Mucosa of stomach (tissue), 1 donor: ENCODE results near the gene KIF4B.
"Not testable (repeated sequence)": the region's sequence is repeated elsewhere in the genome, so short reads cannot be mapped to it uniquely, and the experiment has no call there.

ENCODE experiments used
- H3K27me3 ChIP-seq: one replicate; pipeline ENCODE4 v1.7.0; 2013; ENCODE audit warnings: mild to moderate bottlenecking, low read length; ENCODE audit not compliant: control insufficient read depth, insufficient read depth
- H3K36me3 ChIP-seq: one replicate; pipeline ENCODE4 v1.7.0; 2013; ENCODE audit warnings: low read length; ENCODE audit not compliant: control insufficient read depth, insufficient read depth
- H3K4me1 ChIP-seq: one replicate; pipeline ENCODE4 v1.7.0; 2013; ENCODE audit warnings: mild to moderate bottlenecking, low read length; ENCODE audit not compliant: control insufficient read depth, insufficient read depth
- H3K4me3 ChIP-seq: one replicate; pipeline ENCODE4 v1.7.0; 2013; ENCODE audit warnings: low read length
- H3K9ac ChIP-seq: one replicate; pipeline ENCODE4 v1.7.0; 2013; ENCODE audit warnings: mild to moderate bottlenecking, low read length, moderate library complexity
- H3K9me3 ChIP-seq: one replicate; pipeline ENCODE4 v1.7.0; 2013; ENCODE audit warnings: mild to moderate bottlenecking, low read length, moderate library complexity; ENCODE audit not compliant: control insufficient read depth
- donor health status: Pancreatic carcinoma.

Gene KIF4B

GRCh38 chr5:155013526-155013925, at the start of gene KIF4B:
Gene KIF4B, plus strand, starts transcription at chr5:155013755. Its CDS starts 105 bp downstream, at chr5:155013860.
- H3K9ac ChIP-seq = no peak within 1 kb of the TSS
- H3K36me3 ChIP-seq = no peaks in the 10 kb centered on the region
- H3K27me3 ChIP-seq = no peaks in the 10 kb centered on the region
- no peaks in the 10 kb centered on the region for H3K4me1 ChIP-seq
- no peak within 1 kb of the TSS for H3K4me3 ChIP-seq
- H3K9me3 ChIP-seq = no peaks in the 10 kb centered on the region

DNA sequence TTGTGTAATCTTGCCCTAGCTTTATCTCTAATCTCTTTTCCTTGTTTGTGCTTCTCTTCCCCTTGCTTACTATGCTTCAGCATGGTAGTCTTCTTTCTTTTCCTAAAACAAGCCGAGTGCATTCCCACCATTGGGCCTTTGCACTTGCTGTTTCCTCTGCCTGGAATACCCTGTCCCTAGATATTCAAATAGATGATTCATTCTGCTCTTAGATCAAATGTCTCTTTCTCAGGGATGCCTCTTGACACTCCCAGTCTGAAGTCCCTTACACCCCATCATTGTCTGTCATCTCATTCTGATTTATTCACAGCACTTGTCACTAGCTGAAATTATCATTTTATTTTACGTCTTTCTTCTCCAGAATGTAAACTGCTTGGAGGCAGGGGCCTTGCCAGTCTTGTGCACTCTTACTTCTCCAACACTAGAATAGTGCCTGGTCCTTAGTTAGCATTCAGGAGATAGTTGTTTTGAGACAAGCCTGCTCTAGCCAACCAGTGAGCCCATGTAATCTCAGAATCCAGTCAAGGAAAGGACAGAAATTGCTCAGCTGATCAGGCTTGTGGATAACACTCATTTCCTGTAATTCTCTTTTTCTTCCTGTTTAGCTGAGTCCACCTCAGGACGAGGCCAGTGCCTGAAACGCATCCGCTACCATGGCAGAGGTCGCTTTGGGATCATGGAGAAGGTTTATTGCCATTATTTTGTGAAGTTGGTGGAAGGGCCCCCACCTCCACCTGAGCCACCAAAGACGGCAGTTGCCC, 47.3 kb upstream of the KIF4B start:
- Histone ChIP-seq H3K36me3 (no peaks in the 10 kb centered on the region), H3K27me3 (no peaks in the 10 kb centered on the region), H3K4me1 (no peaks in the 10 kb centered on the region), H3K4me3 (no peak overlapping the region), H3K9me3 (no peaks in the 10 kb centered on the region), H3K9ac (no peak overlapping the region)

DNA sequence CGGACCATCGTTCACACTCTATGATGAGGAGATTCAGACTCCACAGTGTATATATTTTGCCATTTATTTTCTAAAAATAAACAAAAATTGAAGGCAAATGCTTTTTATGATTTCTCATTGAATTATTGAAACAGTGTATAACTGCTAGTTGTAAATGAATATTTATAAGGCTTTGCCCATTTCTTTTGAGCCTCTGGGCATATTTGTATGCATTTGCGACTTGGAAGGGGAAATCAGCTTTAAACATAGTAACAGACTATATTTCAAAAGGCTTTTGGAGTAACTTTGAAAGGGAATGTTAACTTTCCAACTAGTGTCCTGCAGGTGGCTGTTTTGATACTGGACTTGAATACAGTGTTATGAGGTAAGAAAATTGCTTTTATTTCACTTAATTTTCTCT, 46.7 kb upstream of the KIF4B start:
- Histone ChIP-seq H3K9me3 (no peaks in the 10 kb centered on the region), H3K4me3 (no peak overlapping the region), H3K9ac (no peak overlapping the region), H3K4me1 (no peaks in the 10 kb centered on the region), H3K27me3 (no peaks in the 10 kb centered on the region), H3K36me3 (no peaks in the 10 kb centered on the region)

GRCh38 chr5:154967421-154968024, 46.0 kb upstream of the KIF4B start:
- Histone ChIP-seq H3K27me3 (no peaks in the 10 kb centered on the region), H3K4me1 (no peaks in the 10 kb centered on the region), H3K4me3 (no peak overlapping the region), H3K36me3 (no peaks in the 10 kb centered on the region), H3K9ac (no peak overlapping the region), H3K9me3 (no peaks in the 10 kb centered on the region)

GRCh38 chr5:154968953-154969352, 44.6 kb upstream of the KIF4B start:
- no peaks in the 10 kb centered on the region for H3K36me3 ChIP-seq
- no peak overlapping the region for H3K9ac ChIP-seq
- no peak overlapping the region for H3K4me3 ChIP-seq
- H3K4me1 ChIP-seq = no peaks in the 10 kb centered on the region
- no peaks in the 10 kb centered on the region for H3K27me3 ChIP-seq
- no peaks in the 10 kb centered on the region for H3K9me3 ChIP-seq

- H3K4me3 ChIP-seq = no peak overlapping the region
- no peak overlapping the region for H3K9ac ChIP-seq
Observed at GRCh38 chr5:154970759-154971158, 42.8 kb upstream of the KIF4B start.

GRCh38 chr5:154971501-154971900, 42.1 kb upstream of the KIF4B start:
- Histone ChIP-seq H3K9me3 (no peaks in the 10 kb centered on the region), H3K4me3 (no peak overlapping the region), H3K27me3 (no peaks in the 10 kb centered on the region), H3K4me1 (no peaks in the 10 kb centered on the region), H3K36me3 (no peaks in the 10 kb centered on the region), H3K9ac (no peak overlapping the region)

More at GRCh38 chr5:154970759-154971158, 42.8 kb upstream of the KIF4B start:
- Histone ChIP-seq H3K9me3 (no peaks in the 10 kb centered on the region), H3K36me3 (no peaks in the 10 kb centered on the region), H3K27me3 (no peaks in the 10 kb centered on the region), H3K4me1 (no peaks in the 10 kb centered on the region)

DNA sequence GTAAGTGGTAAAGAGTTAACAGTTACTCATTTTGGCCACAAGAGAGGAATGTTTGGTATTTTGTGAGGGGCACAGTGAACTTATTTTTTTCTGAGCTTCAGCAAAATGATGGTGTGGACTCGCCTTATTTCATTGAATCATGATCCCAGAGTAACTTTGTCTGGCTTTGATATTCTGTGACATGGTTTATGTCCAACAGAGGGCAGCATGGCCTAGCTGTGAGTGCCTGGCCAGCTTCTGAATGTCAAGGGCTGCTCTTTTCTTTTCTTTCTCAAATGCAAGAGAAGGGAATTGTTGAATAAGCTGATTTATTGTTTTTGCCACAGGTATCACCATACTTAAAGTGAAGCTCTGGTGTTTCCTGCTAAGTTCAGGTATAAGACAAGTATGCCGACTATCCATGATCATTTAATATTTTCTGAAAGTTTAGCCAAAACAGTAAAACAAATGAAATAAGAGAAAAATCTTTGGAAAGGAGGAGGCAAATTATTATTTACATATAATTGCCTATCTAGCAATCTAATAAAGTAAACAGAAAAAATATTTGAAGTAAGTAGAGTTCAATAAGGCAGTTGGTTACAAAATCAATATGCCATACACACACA, 41.0 kb upstream of the KIF4B start:
- Histone ChIP-seq H3K27me3 (no peaks in the 10 kb centered on the region), H3K9ac (no peak overlapping the region), H3K9me3 (no peaks in the 10 kb centered on the region), H3K4me1 (no peaks in the 10 kb centered on the region), H3K4me3 (no peak overlapping the region), H3K36me3 (no peaks in the 10 kb centered on the region)

DNA sequence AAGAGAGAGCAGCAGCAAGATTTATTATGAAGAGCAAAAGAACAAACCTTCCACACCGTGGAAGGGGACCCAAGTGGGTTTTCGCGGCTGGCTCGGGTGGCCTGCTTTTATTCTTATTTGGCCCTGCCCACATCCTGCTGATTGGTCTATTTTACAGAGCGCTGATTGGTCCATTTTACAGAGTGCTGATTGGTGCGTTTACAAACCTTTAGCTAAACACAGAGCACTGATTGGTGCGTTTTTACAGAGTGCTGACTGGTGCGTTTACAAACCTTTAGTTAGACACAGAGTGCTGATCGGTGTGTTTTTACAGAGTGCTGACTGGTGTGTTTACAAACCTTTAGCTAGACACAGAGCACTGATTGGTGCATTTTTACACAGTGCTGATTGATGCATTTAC, 37.5 kb upstream of the KIF4B start:
- H3K4me3 ChIP-seq, H3K9ac ChIP-seq, H3K4me1 ChIP-seq, H3K36me3 ChIP-seq, H3K27me3 ChIP-seq, H3K9me3 ChIP-seq: not testable (repeated sequence)

DNA sequence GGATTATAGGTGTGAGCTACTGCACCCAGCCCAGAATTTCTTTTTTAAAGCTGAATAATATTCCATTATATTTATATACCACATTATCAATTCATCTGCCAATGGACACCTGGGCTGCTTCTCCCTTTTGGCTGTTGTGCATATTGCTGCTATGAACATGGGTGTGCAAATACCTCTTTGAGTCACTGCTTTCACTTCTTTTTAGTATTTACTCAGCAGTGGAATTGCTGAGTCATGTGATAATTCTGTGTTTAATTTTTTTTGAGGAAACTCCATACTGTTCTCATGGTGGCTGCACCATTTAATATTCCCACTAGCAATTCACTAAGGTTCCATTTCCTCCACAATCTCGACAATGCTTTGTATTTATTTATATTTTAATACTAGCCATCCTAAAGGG, 36.1 kb upstream of the KIF4B start:
- H3K4me3 ChIP-seq = no peak overlapping the region
- no peaks in the 10 kb centered on the region for H3K9me3 ChIP-seq
- no peaks in the 10 kb centered on the region for H3K4me1 ChIP-seq
- H3K36me3 ChIP-seq = no peaks in the 10 kb centered on the region
- H3K9ac ChIP-seq = no peak overlapping the region
- no peaks in the 10 kb centered on the region for H3K27me3 ChIP-seq

- H3K4me1 ChIP-seq, H3K36me3 ChIP-seq, H3K27me3 ChIP-seq, H3K4me3 ChIP-seq, H3K9ac ChIP-seq, H3K9me3 ChIP-seq: not testable (repeated sequence)
Observed at GRCh38 chr5:154978294-154978693, 35.3 kb upstream of the KIF4B start.

DNA sequence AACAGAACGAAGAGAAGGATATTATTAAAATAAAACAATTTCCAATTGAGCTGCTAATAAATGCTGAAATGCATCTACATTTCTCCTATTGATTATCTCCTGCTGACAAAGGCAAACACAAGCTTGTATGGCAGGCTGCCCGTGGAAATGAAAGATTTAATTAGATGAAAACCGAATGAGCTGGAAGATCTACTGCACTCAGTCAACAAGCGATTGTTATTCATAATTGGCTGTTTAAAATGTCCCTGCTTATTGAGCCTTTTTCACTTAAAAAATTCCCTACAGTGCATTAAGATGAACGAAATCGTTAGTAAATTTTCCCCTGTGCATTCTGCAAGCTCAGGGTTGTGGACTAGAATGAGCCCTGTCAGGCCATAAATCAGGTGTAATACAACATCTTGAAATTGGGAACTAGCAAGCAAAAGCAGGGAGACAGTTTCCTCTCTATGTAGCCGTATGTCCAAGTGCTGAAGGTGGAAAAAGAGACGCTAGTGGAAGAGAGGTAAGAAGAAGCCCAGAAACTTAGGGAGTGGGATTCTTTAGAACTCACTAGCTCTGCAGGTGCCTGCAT, 28.5 kb upstream of the KIF4B start:
- Histone ChIP-seq H3K4me3 (no peak overlapping the region), H3K9ac (no peak overlapping the region), H3K9me3 (no peaks in the 10 kb centered on the region), H3K27me3 (no peaks in the 10 kb centered on the region), H3K36me3 (no peaks in the 10 kb centered on the region), H3K4me1 (no peaks in the 10 kb centered on the region)
